GM10847 (cell line): Measurements from ENCODE around the gene DHX58.
A peak's percentile ranks its signal among the peaks of the same experiment; 100 is the strongest.

Source experiments
- POLR2A ChIP-seq: IDR thresholded peaks from 2 replicates; pipeline ENCODE4 v1.6.1; 2011; ENCODE audit not compliant: insufficient read length; ENCODE audit errors: extremely low read depth

DHX58 gene

DNA sequence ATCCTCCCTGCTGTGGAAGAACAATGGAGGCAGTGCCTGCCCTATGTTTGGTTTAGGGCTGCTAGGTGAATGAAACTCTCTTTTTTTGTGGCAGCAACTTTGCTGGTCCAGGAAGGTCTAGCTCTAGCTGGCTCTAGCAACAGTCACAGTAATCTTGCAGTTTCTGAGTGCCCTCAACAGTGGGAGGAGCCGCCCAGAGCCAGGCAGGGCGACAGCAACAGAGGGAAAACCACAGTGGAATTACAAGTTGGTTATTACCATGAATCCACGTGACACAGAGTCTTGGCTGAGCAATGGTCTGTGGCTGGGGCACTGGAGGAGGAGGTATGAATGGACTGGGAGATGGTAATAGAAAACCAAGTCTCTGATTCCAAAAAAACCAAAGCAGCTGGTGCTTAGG, 20.4 kb upstream of the DHX58 start:
- TF ChIP-seq POLR2A, result no peak

- TF ChIP-seq POLR2A, result no peak
Observed at GRCh38 chr17:42131981-42132432, 19.5 kb upstream of the DHX58 start.

GRCh38 chr17:42131232-42131631, 18.7 kb upstream of the DHX58 start:
- TF ChIP-seq POLR2A, result no peak

DNA sequence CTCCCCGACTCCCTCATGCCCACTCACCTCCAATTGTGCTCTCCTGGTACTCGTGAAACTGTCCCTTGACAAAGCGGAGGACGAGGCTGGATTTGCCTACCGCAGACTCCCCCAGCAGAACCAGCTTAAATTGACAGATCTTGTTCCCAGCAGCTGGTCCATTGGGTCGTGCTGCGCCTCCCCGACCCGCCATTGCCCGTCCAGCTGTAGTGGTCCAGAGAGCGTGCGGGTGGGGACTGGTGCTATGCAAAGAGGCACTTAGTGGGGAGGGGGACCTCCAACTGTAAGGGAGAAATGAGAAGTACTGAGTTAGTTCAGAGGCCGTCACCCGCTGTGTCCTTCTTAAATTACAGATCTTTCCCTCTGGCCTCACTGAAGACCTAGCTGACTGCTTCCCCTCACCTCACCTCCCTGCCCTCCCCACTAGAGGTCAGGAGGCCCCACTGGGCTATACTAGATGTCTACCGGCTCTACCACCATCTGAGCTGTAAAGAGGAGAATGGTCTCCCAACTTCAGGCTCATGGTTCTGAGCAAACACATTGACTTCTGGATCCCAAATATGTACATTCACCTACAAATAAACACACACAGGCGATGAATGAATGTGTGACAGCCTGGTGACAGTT, 17.9 kb upstream of the DHX58 start:
- no peak for TF ChIP-seq POLR2A

DNA sequence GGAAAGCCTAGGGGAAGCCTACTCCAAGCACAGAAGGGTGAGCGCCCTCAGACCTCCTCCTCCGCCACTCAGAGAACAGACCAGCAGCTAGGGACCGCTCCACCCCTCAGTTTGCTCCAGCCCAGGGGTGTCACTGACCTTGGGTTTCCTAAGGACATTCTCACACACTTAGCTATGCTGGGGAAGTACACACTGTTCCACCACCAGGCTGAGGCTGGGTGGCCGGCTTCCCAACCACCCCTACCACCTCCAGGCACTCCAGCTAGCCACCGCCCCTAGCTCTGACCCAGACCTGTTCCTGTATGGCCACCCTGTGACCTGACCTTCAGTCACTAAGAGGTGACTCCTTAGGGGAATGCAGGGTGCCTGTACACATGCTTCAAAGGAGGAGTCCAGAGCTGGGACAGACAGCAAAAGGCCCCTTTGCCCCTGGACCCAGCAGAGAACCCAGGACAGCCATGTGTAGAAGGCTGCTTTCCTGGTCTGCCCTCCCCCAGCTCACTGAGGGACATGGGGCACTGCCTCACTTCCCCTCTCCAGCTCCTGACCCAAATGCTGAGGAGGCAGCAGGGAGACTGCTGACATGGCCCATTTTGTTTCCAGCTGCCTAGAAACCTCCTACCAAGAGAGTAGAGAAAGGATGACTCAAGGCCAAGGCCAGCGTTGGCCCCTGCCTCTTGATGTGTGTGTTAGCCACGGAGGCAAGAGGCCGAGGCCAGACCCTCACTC, 16.8 kb upstream of the DHX58 start:
- TF ChIP-seq POLR2A, result no peak

DNA sequence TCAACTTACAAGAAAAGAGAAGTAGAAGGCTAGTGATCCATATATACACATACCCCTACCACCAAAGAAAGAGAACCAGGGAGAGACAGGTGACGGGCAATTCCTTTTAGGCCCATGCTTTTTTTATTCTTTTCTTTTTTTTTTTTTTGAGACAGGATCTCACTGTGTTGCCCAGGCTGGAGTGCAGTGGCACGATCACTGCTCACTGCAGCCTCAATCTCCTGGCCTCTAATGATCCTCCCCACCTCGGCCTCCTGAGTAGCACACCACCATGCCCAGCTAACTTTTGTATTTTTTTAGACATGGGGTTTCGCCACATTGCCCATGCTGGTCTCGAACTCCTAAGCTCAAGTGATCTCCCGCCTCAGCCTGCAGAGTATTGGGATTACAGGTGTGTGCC, 14.9 kb upstream of the DHX58 start:
- TF ChIP-seq POLR2A, result no peak

- no peak for TF ChIP-seq POLR2A
Observed at GRCh38 chr17:42126836-42127235, 14.3 kb upstream of the DHX58 start.

- TF ChIP-seq POLR2A, result no peak
Observed at GRCh38 chr17:42125565-42125964, 13.1 kb upstream of the DHX58 start.

DNA sequence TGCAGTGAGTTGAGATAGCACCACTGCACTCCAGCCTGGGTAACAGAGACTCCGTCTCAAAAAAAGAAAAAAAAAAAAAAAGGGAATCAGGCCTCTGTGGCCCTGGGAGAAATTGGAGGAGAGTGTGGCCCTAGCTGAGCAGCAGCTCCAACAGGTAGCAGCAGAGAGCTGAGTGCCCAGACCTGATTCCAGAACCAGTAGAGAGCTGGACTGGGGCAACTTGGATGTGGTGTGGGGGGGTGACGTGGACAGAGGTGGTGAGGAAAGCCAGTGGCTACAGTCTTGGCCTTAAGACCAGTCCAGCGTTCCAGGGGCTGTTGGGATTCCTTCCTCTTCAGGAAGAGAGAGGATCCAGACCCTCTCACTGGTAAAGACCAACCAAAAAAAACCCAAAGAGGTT, 11.7 kb upstream of the DHX58 start:
- TF ChIP-seq POLR2A, result no peak

DNA sequence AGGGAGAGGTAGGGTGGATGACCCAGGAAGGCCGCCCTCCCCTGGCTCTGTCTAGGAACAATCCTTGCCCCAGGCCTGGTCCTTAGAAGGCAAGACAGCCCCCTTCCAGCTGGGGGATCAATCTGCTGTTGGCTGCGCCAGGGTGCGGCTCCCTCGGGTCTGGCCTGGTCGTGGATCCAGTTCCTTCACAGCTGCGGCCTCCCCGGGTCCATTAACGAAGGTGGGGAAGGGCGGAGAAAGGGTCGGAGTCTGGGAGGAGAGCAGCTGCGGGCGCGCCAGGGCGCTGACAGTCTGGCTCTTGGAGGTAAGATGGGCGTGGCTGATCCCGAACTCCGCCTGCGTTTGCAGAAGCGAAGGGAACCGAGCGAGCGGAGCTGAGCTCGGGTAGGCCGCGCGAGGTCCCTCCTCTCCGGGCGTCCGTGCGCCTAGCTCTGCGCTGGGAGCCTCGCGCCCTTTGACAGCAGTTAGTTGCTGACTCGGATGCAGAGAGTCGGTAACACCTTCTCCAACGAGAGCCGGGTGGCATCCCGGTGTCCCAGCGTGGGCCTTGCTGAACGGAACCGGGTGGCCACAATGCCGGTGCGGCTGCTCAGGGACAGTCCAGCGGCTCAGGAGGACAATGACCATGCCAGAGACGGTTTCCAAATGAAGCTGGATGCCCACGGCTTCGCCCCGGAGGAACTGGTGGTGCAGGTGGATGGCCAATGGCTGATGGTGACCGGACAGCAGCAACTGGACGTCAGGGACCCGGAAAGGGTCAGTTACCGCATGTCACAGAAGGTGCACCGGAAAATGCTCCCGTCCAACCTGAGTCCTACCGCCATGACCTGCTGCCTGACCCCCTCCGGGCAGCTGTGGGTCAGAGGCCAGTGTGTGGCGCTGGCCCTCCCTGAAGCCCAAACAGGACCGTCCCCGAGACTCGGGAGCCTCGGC, 10.1 kb upstream of the DHX58 start, which contains the start of gene HSPB9:
TSS of gene HSPB9 (plus strand) at position 434 of the 933 bp plus-strand sequence. CDS start at position 481, 47 bp downstream.
- TF ChIP-seq POLR2A, result no peak

- peak; percentile 72 for TF ChIP-seq POLR2A
Observed at GRCh38 chr17:42120770-42121769, 8.6 kb upstream of the DHX58 start, which contains the start of gene KAT2A. Gene KAT2A, minus strand, starts transcription at chr17:42121367. Its CDS starts 63 bp downstream, at chr17:42121304.

DNA sequence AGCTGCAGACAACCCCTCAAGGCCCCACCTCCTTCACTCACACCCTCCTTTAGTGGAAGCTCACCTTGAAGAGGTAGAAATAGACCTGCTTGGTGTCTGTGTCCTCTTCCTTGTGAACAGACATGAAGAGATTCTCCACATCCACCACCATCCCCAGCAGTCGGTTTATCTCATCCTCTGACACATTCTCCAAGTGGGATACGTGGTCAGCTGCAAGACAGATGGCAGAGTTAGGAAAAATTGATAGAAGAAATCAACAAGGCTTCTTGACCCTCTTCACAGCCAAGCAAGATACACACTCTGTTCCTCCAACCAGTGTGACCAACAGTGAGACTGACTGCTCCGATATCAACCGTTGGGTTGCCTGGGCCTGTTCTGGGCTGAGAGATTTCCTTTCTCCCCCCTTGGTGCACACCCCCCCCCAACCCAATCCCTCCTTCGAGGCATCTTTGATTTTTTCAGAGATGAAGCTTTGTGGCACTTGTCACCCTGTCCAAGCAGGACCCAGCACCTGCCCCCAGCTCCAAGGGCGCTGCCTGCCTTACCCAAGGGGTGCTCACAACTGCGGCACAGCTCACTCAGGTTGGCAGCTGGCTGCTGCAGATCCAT, 7.8 kb upstream of the DHX58 start:
- TF ChIP-seq POLR2A, result no peak

GRCh38 chr17:42119301-42119700, 6.8 kb upstream of the DHX58 start:
- TF ChIP-seq POLR2A, result no peak

- TF ChIP-seq POLR2A, result no peak
Observed at GRCh38 chr17:42118545-42118944, 6.0 kb upstream of the DHX58 start.

DNA sequence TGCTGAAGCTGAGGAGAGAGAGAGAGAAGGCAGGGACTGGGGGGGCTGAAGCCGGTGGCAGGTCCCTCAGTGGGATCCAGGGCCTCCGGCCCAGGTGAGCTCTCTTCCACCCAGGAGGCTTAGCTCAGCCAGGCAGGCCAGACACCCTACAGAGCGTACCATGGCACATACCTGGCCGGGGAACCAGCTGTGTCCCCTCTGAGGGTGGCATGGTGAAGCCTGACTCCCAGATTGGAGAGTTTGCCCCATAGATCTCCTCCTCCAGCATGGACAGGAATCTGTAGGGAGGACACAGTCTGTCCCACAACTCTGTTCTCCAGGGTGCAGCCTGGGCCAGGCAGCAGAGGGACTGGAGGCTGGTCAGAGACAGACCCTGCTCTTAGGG, 5.6 kb upstream of the DHX58 start:
- no peak for TF ChIP-seq POLR2A
